Measurements from ENCODE around the gene TBC1D4. TPM values are rescaled to one million over a fixed set of nuclear protein-coding genes. Genes with fewer than 3 reads are reported as not detected.

TBC1D4 gene
- total and polyA plus RNA-seq, 9 donors, result 26.2 to 91.3 (median 52.6) TPM

DNA sequence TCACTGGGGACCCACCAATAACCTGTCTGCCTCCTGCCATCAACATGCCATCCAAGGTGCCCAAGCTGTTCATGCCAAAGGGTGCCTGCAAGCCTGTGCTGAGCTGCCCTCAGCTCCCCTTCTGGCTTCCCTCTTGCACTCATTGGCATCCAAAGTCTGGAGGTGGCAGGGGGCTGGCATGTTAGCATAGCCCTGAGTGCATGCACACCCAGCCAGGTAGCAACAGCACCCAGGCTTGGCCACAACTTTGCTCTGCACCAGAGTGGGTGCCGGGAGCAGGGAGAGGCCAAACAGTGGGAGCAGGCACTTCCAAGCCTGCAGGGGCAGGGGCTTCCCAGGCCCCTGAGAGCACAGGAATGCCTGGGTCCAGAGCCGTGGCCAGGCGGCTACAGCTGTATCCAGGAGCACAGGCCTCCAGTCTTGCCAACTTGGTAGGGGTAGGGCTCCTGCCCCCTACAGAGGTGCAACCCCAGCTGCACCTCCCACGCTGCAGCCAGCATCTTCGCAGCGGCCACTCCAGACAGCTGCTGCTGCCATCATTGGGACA lies 26.1 kb upstream of the TBC1D4 start:
- intact Hi-C loops (cut with DNase I), result no loop called here
- TF ChIP-seq POLR2A (IDR thresholded peaks at IDR 0.05) (no peak), EP300 (IDR thresholded peaks at IDR 0.05) (no peak)
- TF ChIP-seq, protein P1, sequence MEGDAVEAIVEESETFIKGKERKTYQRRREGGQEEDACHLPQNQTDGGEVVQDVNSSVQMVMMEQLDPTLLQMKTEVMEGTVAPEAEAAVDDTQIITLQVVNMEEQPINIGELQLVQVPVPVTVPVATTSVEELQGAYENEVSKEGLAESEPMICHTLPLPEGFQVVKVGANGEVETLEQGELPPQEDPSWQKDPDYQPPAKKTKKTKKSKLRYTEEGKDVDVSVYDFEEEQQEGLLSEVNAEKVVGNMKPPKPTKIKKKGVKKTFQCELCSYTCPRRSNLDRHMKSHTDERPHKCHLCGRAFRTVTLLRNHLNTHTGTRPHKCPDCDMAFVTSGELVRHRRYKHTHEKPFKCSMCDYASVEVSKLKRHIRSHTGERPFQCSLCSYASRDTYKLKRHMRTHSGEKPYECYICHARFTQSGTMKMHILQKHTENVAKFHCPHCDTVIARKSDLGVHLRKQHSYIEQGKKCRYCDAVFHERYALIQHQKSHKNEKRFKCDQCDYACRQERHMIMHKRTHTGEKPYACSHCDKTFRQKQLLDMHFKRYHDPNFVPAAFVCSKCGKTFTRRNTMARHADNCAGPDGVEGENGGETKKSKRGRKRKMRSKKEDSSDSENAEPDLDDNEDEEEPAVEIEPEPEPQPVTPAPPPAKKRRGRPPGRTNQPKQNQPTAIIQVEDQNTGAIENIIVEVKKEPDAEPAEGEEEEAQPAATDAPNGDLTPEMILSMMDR (IDR thresholded peaks at IDR 0.05), result no peak
- 79 to 95% (median 92%) methylated on average over 6 of the region's 6 CpGs for WGBS, 3 donors
- Histone ChIP-seq H3K9me3 (no peaks in the 10 kb centered on the region), H3K4me3 (no peak overlapping the region), H3K4me1 (ENCODE audit: insufficient read depth) (no peaks in the 10 kb centered on the region), H3K36me3 (no peaks in the 10 kb centered on the region), H3K27me3 (no peaks in the 10 kb centered on the region), H3K27ac (no peak overlapping the region)
- no peak for DNase-seq

DNA sequence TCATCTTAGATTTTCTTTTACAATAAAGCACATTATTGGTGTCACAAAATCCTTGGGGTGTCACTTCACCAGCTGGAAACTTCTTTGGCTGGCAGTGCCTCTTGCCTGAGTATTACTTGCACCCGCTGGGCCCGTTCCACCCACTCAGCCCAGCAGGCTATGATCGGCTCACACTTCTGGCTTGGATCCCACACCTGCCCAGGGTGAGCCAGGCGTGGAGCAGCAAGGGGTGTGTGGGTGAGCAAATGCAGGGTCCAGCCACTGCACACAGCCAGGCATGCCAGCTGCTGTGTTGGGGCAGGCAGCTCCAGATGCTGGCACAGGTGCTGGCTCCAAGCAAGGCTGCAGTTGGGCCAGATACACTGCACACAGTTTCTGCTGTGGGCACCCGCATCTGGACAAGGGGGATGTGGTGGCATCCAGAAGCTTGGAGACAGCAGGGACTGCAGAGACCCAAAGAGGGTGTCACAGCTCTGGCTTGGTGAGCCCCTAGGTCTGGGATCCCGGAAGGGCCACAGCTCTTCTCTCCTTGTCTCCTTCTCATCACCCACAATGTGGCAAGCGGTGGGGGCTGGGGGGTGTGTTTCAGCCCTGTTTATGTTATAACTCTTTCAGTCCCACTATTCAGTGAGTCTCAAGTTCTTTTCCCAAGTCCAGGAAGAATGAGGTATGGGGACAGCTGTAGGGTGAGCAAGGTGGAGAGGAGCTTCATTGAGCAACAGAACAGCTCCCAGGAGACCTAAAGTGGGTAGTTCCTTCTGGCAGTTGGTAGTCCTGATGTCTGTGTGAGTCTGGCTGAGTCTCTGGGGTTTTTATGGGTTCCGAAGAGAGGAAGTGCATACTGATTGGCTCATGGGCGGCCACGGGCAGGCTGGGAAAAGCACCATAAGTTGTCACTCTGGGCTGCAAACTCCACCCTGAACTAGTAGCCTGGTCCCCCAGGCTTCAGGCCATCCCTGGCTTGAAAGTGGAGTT lies 25.3 kb upstream of the TBC1D4 start:
- H3K36me3 ChIP-seq, result no peaks in the 10 kb centered on the region
- no peak for DNase-seq
- H3K4me1 ChIP-seq (ENCODE audit: insufficient read depth), result no peaks in the 10 kb centered on the region
- H3K27ac ChIP-seq, result no peak overlapping the region
- no peaks in the 10 kb centered on the region for H3K9me3 ChIP-seq
- TF ChIP-seq EP300 (IDR thresholded peaks at IDR 0.05) (no peak), POLR2A (IDR thresholded peaks at IDR 0.05) (no peak)
- TF ChIP-seq, protein P1 (IDR thresholded peaks at IDR 0.05), result no peak
- WGBS, 3 donors, result 91 to 93% (median 92%) methylated on average over 10 of the region's 10 CpGs
- intact Hi-C loops (cut with DNase I), result no loop called here
- H3K27me3 ChIP-seq, result no peaks in the 10 kb centered on the region
- H3K4me3 ChIP-seq, result no peak overlapping the region

DNA sequence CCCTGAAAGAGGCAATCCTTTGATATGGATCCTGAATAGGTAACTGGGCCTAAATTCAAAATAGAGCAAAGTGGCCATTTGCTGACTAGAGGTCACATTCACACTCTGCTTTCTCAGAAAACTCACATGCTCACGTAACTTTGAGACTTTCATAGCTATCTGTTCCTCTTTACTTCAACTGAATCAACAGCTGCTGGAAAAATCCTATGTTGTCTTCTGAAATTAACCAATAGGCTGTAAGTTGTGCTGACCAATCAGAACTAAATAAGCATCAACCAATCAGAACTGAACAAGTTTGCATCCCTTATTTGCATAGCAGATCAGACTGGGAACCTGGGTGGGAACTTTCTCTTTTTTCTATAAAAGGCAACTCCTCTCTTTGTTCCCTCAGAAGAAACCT lies 24.0 kb upstream of the TBC1D4 start:
- Histone ChIP-seq H3K27me3 (no peaks in the 10 kb centered on the region), H3K27ac (no peak overlapping the region), H3K9me3 (no peaks in the 10 kb centered on the region), H3K4me3 (no peak overlapping the region), H3K4me1 (ENCODE audit: insufficient read depth) (no peaks in the 10 kb centered on the region), H3K36me3 (no peaks in the 10 kb centered on the region)
- no peak for DNase-seq
- 92 to 100% (median 98%) methylated on average over 1 of the region's 1 CpG for WGBS, 3 donors
- intact Hi-C loops (cut with DNase I), result no loop called here
- TF ChIP-seq, protein P1 (IDR thresholded peaks at IDR 0.05), result no peak
- TF ChIP-seq POLR2A (IDR thresholded peaks at IDR 0.05), result no peak
- no peak for TF ChIP-seq EP300 (IDR thresholded peaks at IDR 0.05)

DNA sequence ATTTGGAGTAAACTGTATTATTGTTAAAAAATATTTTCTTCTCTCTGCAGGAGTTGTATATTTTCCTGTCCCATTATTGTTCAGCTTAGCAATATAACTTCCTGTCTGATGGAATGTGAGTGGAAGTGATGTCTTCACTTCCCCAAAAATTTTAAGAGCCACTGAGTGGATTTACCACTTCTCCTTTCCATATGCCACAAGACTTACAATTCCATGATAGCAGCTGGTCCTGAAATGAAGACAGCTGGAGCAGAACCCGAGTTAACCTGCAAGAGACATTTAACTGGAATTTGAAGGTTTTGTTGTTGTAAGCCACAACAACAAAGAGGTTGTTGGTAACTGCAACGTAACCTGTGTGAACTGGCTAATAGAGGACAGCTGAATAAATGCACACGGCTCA lies 23.4 kb upstream of the TBC1D4 start:
- no peaks in the 10 kb centered on the region for H3K9me3 ChIP-seq
- H3K27me3 ChIP-seq, result no peaks in the 10 kb centered on the region
- no peak overlapping the region for H3K27ac ChIP-seq
- no peaks in the 10 kb centered on the region for H3K4me1 ChIP-seq (ENCODE audit: insufficient read depth)
- intact Hi-C loops (cut with DNase I), result no loop called here
- no peak for DNase-seq
- H3K4me3 ChIP-seq, result no peak overlapping the region
- TF ChIP-seq, protein P1 (IDR thresholded peaks at IDR 0.05), result no peak
- TF ChIP-seq EP300 (IDR thresholded peaks at IDR 0.05) (no peak), POLR2A (IDR thresholded peaks at IDR 0.05) (no peak)
- WGBS, 3 donors, result 61 to 81% (median 74%) methylated on average over 3 of the region's 3 CpGs
- no peaks in the 10 kb centered on the region for H3K36me3 ChIP-seq
